A673 (cell line): Measurements from ENCODE around the gene TBX21. TPM values are rescaled to one million over a fixed set of nuclear protein-coding genes. Genes with fewer than 3 reads are reported as not detected.
"Not testable (repeated sequence)": the region's sequence is repeated elsewhere in the genome, so short reads cannot be mapped to it uniquely, and the experiment has no call there.

Experiments
- BruUV-seq: library from RNA; stranded (reverse); fragments of 400-500 nt; replicated peaks from 2 replicates; lab custom pipeline; 2021; lab: Mats Ljungman, UMichigan
- CTCF ChIA-PET: fragments of 300-600 bp; sonication (Branson Sonifier 250); formaldehyde crosslinking; loops from one replicate; lab custom pipeline; 2022; ENCODE audit warnings: antibody characterized with exemption; lab: Charles Lee
- POLR2A ChIA-PET: fragments of 300-600 bp; sonication (Branson Sonifier 250); formaldehyde crosslinking; loops from one replicate; lab custom pipeline; 2022; ENCODE audit warnings: antibody characterized with exemption; ENCODE audit not compliant: low non-redundant PET; lab: Charles Lee
- DNase-seq: peaks from one replicate; pipeline ENCODE4 v3.0.0-alpha.2; 2015; ENCODE audit warnings: low spot score
- H3K27ac ChIP-seq: fragments of 200-600 bp; sonication (generic); 2 replicates; pipeline ENCODE4 v1.5.1; 2016; ENCODE audit warnings: mixed run types, low read depth, mild to moderate bottlenecking, mixed read lengths, antibody characterized with exemption, low read length; ENCODE audit not compliant: poor library complexity, severe bottlenecking
- H3K27me3 ChIP-seq: fragments of 200-600 bp; sonication (generic); replicated peaks from 2 replicates; pipeline ENCODE4 v1.6.1; 2017; ENCODE audit warnings: mixed run types, low read depth, mild to moderate bottlenecking, mixed read lengths, antibody characterized with exemption, low read length; ENCODE audit not compliant: insufficient read depth, poor library complexity
- H3K36me3 ChIP-seq: fragments of 200-600 bp; sonication (generic); 2 replicates; pipeline ENCODE4 v1.6.1; 2016; ENCODE audit warnings: mixed run types, mild to moderate bottlenecking, mixed read lengths, antibody characterized with exemption, low read length; ENCODE audit not compliant: insufficient read depth, poor library complexity, severe bottlenecking
- H3K4me1 ChIP-seq: fragments of 200-600 bp; sonication (generic); 2 replicates; pipeline ENCODE4 v1.6.1; 2017; ENCODE audit warnings: mixed run types, mild to moderate bottlenecking, mixed read lengths, antibody characterized with exemption, low read length; ENCODE audit not compliant: insufficient read depth, poor library complexity, severe bottlenecking
- H3K4me3 ChIP-seq: fragments of 200-600 bp; sonication (generic); 2 replicates; pipeline ENCODE4 v1.5.1; 2016; ENCODE audit warnings: low read depth, mixed run types, mild to moderate bottlenecking, mixed read lengths, low read length; ENCODE audit not compliant: poor library complexity, severe bottlenecking
- H3K9me3 ChIP-seq: fragments of 200-600 bp; sonication (generic); 2 replicates; pipeline ENCODE4 v1.6.1; 2016; ENCODE audit warnings: mixed run types, low read depth, mild to moderate bottlenecking, mixed read lengths, antibody characterized with exemption, low read length; ENCODE audit not compliant: poor library complexity, severe bottlenecking
- EZH2 ChIP-seq: fragments of 200-600 bp; sonication (generic); IDR thresholded peaks from 2 replicates; pipeline ENCODE4 v1.6.1; 2017; ENCODE audit warnings: borderline replicate concordance, low read depth, mild to moderate bottlenecking, mixed read lengths, antibody characterized with exemption, low read length; ENCODE audit not compliant: poor library complexity, severe bottlenecking
- intact Hi-C: fragments of 100-400 bp; cut with micrococcal nuclease; formaldehyde crosslinking; loops from one replicate; pipeline ENCODE4 v1.10.0; 2022; ENCODE audit not compliant: unreplicated experiment
- total RNA-seq: library from RNA; stranded (reverse); gene quantifications from 2 replicates; pipeline ENCODE4 v1.2.3, GENCODE V29; 2021
- TF ChIP-seq, protein P1 (sequence below): fragments of 300-800, 200-600 bp; sonication (generic); conservative IDR thresholded peaks from 2 replicates; pipeline ENCODE4 v1.5.1; 2017; ENCODE audit warnings: low read depth, mild to moderate bottlenecking, antibody characterized with exemption, low read length, moderate library complexity, mixed read lengths

The TBX21 gene
- total RNA-seq, 1 experiment from 2014 or later: not detected

DNA sequence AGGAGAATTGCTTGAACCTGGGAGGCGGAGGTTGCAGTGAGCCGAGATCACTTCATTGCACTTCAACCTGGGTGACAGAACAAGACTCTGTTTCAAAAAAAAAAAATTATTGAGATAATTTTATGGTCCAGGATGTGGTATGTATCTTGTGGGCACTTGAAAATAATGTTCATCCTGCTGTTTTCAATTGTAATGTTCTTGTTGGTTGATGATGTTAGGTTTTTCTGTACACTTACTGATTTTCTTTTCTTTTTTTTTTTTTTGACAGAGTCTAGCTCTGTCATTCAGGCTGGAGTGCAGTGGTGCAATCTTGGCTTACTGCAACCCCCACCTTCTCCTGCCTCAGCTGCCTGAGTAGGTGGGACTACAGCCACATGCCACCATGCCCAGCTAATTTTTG, 29.7 kb downstream of the TBX21 start:
- no peaks in the 10 kb centered on the region for H3K9me3 ChIP-seq
- peaks cover 14% of the 10 kb centered on the region for H3K27me3 ChIP-seq
- intact Hi-C loops: no loop called here
- no peaks in the 10 kb centered on the region for H3K4me1 ChIP-seq
- H3K36me3 ChIP-seq: no peaks in the 10 kb centered on the region
- H3K27ac ChIP-seq: no peak overlapping the region
- ChIA-PET POLR2A (no interaction called here), CTCF (no interaction called here)
- no peak for TF ChIP-seq EZH2
- TF ChIP-seq, protein P1, sequence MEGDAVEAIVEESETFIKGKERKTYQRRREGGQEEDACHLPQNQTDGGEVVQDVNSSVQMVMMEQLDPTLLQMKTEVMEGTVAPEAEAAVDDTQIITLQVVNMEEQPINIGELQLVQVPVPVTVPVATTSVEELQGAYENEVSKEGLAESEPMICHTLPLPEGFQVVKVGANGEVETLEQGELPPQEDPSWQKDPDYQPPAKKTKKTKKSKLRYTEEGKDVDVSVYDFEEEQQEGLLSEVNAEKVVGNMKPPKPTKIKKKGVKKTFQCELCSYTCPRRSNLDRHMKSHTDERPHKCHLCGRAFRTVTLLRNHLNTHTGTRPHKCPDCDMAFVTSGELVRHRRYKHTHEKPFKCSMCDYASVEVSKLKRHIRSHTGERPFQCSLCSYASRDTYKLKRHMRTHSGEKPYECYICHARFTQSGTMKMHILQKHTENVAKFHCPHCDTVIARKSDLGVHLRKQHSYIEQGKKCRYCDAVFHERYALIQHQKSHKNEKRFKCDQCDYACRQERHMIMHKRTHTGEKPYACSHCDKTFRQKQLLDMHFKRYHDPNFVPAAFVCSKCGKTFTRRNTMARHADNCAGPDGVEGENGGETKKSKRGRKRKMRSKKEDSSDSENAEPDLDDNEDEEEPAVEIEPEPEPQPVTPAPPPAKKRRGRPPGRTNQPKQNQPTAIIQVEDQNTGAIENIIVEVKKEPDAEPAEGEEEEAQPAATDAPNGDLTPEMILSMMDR: no peak
- BruUV-seq: no TSS peak
- no peak overlapping the region for H3K4me3 ChIP-seq
- DNase-seq: no peak

DNA sequence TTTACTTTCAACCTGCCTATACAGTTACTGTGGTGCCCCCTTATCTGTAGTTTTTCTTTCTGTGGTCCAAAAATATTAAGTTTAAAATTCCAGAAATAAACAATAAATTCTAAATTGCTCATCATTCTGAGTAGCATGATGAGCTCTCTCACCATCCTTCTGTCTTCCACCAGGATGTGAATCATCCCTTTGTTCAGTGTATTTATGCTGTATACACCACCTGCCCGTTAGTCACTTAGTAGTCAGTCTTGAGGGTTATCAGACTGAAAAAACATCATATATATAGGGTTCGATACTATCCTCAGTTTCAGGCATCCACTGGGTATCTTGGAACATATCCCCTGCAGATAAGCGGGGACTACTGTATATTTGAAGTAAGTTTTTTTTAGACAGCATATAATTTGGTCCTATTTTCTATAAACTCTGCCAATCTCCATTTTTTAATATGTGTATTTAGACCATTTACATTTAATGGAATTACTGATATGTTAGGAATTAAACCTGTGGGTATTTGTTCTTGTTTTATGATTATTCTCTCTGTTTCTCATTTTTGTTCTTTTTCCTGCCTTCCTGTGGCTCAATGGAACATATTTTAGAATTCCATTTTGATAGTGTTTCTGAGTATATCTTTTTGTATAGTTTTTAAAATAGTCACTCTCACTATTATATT, 31.0 kb downstream of the TBX21 start:
- ChIA-PET POLR2A (no interaction called here), CTCF (no interaction called here)
- TF ChIP-seq, protein P1: no peak
- no peak for TF ChIP-seq EZH2
- intact Hi-C loops: no loop called here
- Histone ChIP-seq H3K9me3 (no peaks in the 10 kb centered on the region), H3K36me3 (no peaks in the 10 kb centered on the region), H3K4me1 (no peaks in the 10 kb centered on the region), H3K27ac (no peak overlapping the region), H3K27me3 (peaks cover under 1% of the 10 kb centered on the region), H3K4me3 (no peak overlapping the region)
- no TSS peak for BruUV-seq
- no peak for DNase-seq

DNA sequence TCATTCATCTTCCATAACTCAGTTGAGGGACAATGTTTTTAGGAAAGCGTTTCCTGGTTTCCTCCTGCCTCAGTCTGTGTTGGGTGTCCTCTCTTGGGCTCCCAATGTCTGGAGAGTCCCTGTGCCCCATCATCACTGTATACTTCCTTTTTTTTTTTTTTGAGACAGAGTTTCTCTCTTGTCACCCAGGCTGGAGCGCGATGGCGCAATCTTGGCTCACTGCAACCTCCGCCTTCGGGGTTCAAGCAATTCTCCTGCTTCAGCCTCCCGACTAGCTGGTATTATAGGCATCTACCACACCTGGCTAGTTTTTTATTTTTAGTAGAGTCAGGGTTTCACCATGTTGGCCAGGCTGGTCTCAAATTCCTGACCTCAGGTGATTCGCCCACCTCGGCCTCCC, 40.6 kb downstream of the TBX21 start:
- DNase-seq, H3K9me3 ChIP-seq, BruUV-seq, H3K4me3 ChIP-seq, H3K36me3 ChIP-seq, POLR2A ChIA-PET, CTCF ChIA-PET, H3K4me1 ChIP-seq, H3K27ac ChIP-seq, intact Hi-C loops: not testable (repeated sequence)
- peaks cover 20% of the 10 kb centered on the region for H3K27me3 ChIP-seq

DNA sequence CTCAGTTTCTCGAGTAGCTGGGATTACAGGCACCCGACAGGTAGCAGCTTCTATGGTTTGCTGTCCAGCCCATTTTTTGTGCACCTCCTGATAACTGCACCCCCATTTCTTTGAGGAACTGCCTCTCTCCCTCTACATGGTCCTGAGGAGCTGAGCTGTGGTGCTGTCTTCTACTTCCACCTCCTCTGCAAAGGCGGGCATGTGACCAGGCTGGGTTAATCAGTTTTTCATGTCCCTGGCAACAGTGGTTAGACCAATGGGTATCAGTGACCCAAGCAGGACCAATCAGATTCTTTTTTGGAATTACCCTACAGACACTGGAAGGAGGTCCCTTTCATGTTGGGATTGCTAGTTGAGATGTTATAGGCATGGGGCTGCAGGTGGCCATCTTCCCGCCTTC, 41.3 kb downstream of the TBX21 start:
- Histone ChIP-seq H3K27ac (no peak overlapping the region), H3K36me3 (no peaks in the 10 kb centered on the region), H3K4me3 (no peak overlapping the region), H3K9me3 (no peaks in the 10 kb centered on the region), H3K27me3 (peaks cover 20% of the 10 kb centered on the region), H3K4me1 (no peaks in the 10 kb centered on the region)
- TF ChIP-seq EZH2: no peak
- TF ChIP-seq, protein P1: no peak
- POLR2A ChIA-PET: no interaction called here
- CTCF ChIA-PET: no interaction called here
- BruUV-seq: no TSS peak
- DNase-seq: no peak
- intact Hi-C loops: no loop called here
